Body of pancreas (tissue), 4 donors: ENCODE data around the gene DIP2B. TPM values are rescaled to one million over a fixed set of nuclear protein-coding genes. Genes with fewer than 3 reads are reported as not detected.
A peak's percentile ranks its signal among the peaks of the same experiment; 100 is the strongest.

Source experiments
- ATAC-seq: fragments of 150-250 bp; one replicate; pipeline ENCODE4 v1.9.1; 2016
- DNase-seq, 4 donors: peaks; one replicate each; pipeline ENCODE4 v3.0.0-alpha.2; 2019
- H3K27ac ChIP-seq, 4 donors: fragments of 200-600 bp; sonication (generic); 1 replicate in 3 of 4; 2 replicates in 1 of 4; pipeline versions ENCODE4 v1.5.1 to v1.6.1; 2016 to 2019; ENCODE audit warnings: mild to moderate bottlenecking in 1 of 4, mixed read lengths in 1 of 4, moderate library complexity in 1 of 4
- H3K27me3 ChIP-seq, 2 donors: fragments of 200-600 bp; sonication (generic); one replicate each; pipeline ENCODE4 v1.6.0; 2016; ENCODE audit warnings: mild to moderate bottlenecking in 1 of 2
- H3K36me3 ChIP-seq, 2 donors: fragments of 200-600 bp; sonication (generic); replicated peaks in 1 of 2; 2 replicates each; pipeline ENCODE4 v1.5.1; 2016; ENCODE audit warnings: low read depth in 2 of 2; ENCODE audit not compliant: insufficient read depth in 1 of 2
- H3K4me1 ChIP-seq: fragments of 200-600 bp; sonication (generic); one replicate; pipeline ENCODE4 v1.6.0; 2016
- H3K4me3 ChIP-seq, 2 donors: fragments of 200-600 bp; sonication (generic); 1 replicate in 1 of 2; 2 replicates in 1 of 2; pipeline ENCODE4 v1.5.1; 2016 to 2019
- H3K9me3 ChIP-seq, 3 donors: fragments of 200-600 bp; sonication (generic); 1 replicate in 2 of 3; 2 replicates in 1 of 3; pipeline ENCODE4 v1.5.1; 2016
- CTCF ChIP-seq, 7 experiments: fragments of 450-650 bp in 4 of 7; fragments of 200-600 bp in 3 of 7; sonication (generic) in 3 of 7; IDR thresholded peaks; one replicate each; pipeline ENCODE4 v1.5.1; 2016 to 2019; ENCODE audit warnings: antibody characterized with exemption in 7 of 7
- POLR2A ChIP-seq, 3 donors: fragments of 450-650 bp; IDR thresholded peaks; one replicate each; pipeline ENCODE4 v1.6.1; 2016; ENCODE audit warnings: antibody characterized with exemption in 3 of 3, mild to moderate bottlenecking in 2 of 3
- WGBS, 2 donors: methylation state at CpG; one replicate each; pipeline ENCODE4 v1.1.5; 2017; 5-methylcytosine and 5-hydroxymethylcytosine counted together
- intact Hi-C: fragments of 100-400 bp; cut with DNase I; formaldehyde crosslinking; loops from one replicate; pipeline ENCODE4 v1.15.1; 2023
- total RNA-seq, 2 donors: library from RNA; depleted of rRNA; stranded (reverse); fragments of >200 nt; gene quantifications; one replicate each; pipeline ENCODE4 v1.1.0, GENCODE V29; 2016

Gene DIP2B
- total RNA-seq, 2 donors from 2014 or later = 15.8 to 28.7 TPM

GRCh38 chr12:50686976-50687375 lies 182.2 kb downstream of the DIP2B start:
- WGBS, 2 donors = 73 to 88% methylated on average over 2 of the region's 2 CpGs

GRCh38 chr12:50689437-50689836 lies 184.7 kb downstream of the DIP2B start:
- H3K4me1 ChIP-seq = peaks cover 6% of the 10 kb centered on the region
- 84 to 88% methylated on average over 1 of the region's 1 CpG for WGBS, 2 donors
- no peak overlapping the region for H3K4me3 ChIP-seq
- H3K27ac ChIP-seq = no peak overlapping the region
- no peaks in the 10 kb centered on the region for H3K27me3 ChIP-seq
- ATAC-seq (no peak), DNase-seq (no peak)
- TF ChIP-seq CTCF (IDR thresholded peaks at IDR 0.05) (no peak), POLR2A (IDR thresholded peaks at IDR 0.05) (no peak)
- H3K9me3 ChIP-seq = no peaks in the 10 kb centered on the region
- intact Hi-C loops = no loop called here
- peaks cover 0 to 8% of the 10 kb centered on the region in 2 donors for H3K36me3 ChIP-seq

More at GRCh38 chr12:50686976-50687375, 182.2 kb downstream of the DIP2B start:
- ATAC-seq (no peak), DNase-seq (no peak)
- intact Hi-C loops = no loop called here
- no peak overlapping the region for H3K27ac ChIP-seq
- H3K9me3 ChIP-seq = no peaks in the 10 kb centered on the region
- H3K36me3 ChIP-seq = peaks cover 0 to 5% of the 10 kb centered on the region in 2 donors
- peaks cover 6% of the 10 kb centered on the region for H3K4me1 ChIP-seq
- H3K27me3 ChIP-seq = no peaks in the 10 kb centered on the region
- no peak overlapping the region for H3K4me3 ChIP-seq
- TF ChIP-seq CTCF (IDR thresholded peaks at IDR 0.05) = no peak
- TF ChIP-seq POLR2A (IDR thresholded peaks at IDR 0.05) = no peak

- Histone ChIP-seq H3K4me1 (peaks cover 2% of the 10 kb centered on the region), H3K4me3 (no peak overlapping the region), H3K36me3 (peaks cover 0 to 13% of the 10 kb centered on the region in 2 donors), H3K27me3 (no peaks in the 10 kb centered on the region), H3K9me3 (no peaks in the 10 kb centered on the region), H3K27ac (peak overlapping the region in 3 of 4 donors; percentile 55 to 65 (median 56))
- intact Hi-C loops = no loop called here
- WGBS, 2 donors = 31 to 34% methylated on average over 3 of the region's 3 CpGs
- TF ChIP-seq CTCF (IDR thresholded peaks at IDR 0.05) (no peak), POLR2A (IDR thresholded peaks at IDR 0.05) (no peak)
- DNase-seq (peak; percentile 49 to 70 (median 64)), ATAC-seq (peak; percentile 95)
Measured at GRCh38 chr12:50690925-50691324, 186.1 kb downstream of the DIP2B start.

GRCh38 chr12:50695961-50696360 lies 191.2 kb downstream of the DIP2B start:
- Histone ChIP-seq H3K27me3 (no peaks in the 10 kb centered on the region), H3K27ac (no peak overlapping the region), H3K9me3 (no peaks in the 10 kb centered on the region), H3K4me3 (no peak overlapping the region), H3K4me1 (no peaks in the 10 kb centered on the region), H3K36me3 (peaks cover 0 to 31% of the 10 kb centered on the region in 2 donors)
- ATAC-seq (no peak), DNase-seq (no peak)
- 61 to 78% methylated on average over 4 of the region's 4 CpGs for WGBS, 2 donors
- intact Hi-C loops = no loop called here
- TF ChIP-seq CTCF (IDR thresholded peaks at IDR 0.05) (no peak), POLR2A (IDR thresholded peaks at IDR 0.05) (no peak)

GRCh38 chr12:50696931-50697330 lies 192.1 kb downstream of the DIP2B start:
- TF ChIP-seq POLR2A (IDR thresholded peaks at IDR 0.05) (no peak), CTCF (IDR thresholded peaks at IDR 0.05) (no peak)
- ATAC-seq (no peak), DNase-seq (no peak)
- no peaks in the 10 kb centered on the region for H3K9me3 ChIP-seq
- no peak overlapping the region for H3K4me3 ChIP-seq
- no peaks in the 10 kb centered on the region for H3K4me1 ChIP-seq
- intact Hi-C loops = no loop called here
- WGBS, 2 donors = 77 to 89% methylated on average over 7 of the region's 7 CpGs
- no peaks in the 10 kb centered on the region for H3K27me3 ChIP-seq
- H3K27ac ChIP-seq = no peak overlapping the region
- peaks cover 0 to 31% of the 10 kb centered on the region in 2 donors for H3K36me3 ChIP-seq
